GM23338 (cell line): ENCODE data around the gene APOBEC3A. TPM values are rescaled to one million over a fixed set of nuclear protein-coding genes. Genes with fewer than 3 reads are reported as not detected.

Experiments used
- ATAC-seq: fragments of 200-7000 bp; cut with Tn5 transposase; 3 replicates; pipeline ENCODE4 v1.9.1; 2020
- DNase-seq: peaks from one replicate; pipeline ENCODE4 v3.0.0-alpha.2; 2015; ENCODE audit warnings: low spot score
- H2AFZ ChIP-seq: fragments of 200-600 bp; sonication (generic); 2 replicates; pipeline ENCODE4 v1.8.0; 2016; ENCODE audit warnings: antibody characterized with exemption, mild to moderate bottlenecking, moderate library complexity
- H3F3A ChIP-seq: fragments of 200-600 bp; sonication (generic); replicated peaks from 2 replicates; pipeline ENCODE4 v1.8.0; 2017; ENCODE audit warnings: antibody characterized with exemption, mixed run types, low read depth
- H3K27ac ChIP-seq: fragments of 200-600 bp; sonication (generic); 2 replicates; pipeline ENCODE4 v1.6.1; 2016; ENCODE audit warnings: low read depth
- H3K27me3 ChIP-seq: fragments of 200-600 bp; sonication (generic); 2 replicates; pipeline ENCODE4 v1.8.0; 2016; ENCODE audit warnings: mild to moderate bottlenecking, mixed run types, moderate library complexity; ENCODE audit not compliant: insufficient read depth
- H3K36me3 ChIP-seq: fragments of 200-600 bp; sonication (generic); 2 replicates; pipeline ENCODE4 v1.8.0; 2016; ENCODE audit warnings: mild to moderate bottlenecking; ENCODE audit not compliant: insufficient read depth
- H3K4me1 ChIP-seq: fragments of 200-600 bp; sonication (generic); 2 replicates; pipeline ENCODE4 v1.8.0; 2016; ENCODE audit warnings: mild to moderate bottlenecking, moderate library complexity; ENCODE audit not compliant: insufficient read depth
- H3K4me2 ChIP-seq: fragments of 200-600 bp; sonication (generic); 2 replicates; pipeline ENCODE4 v1.7.1; 2017; ENCODE audit warnings: mixed run types
- H3K4me3 ChIP-seq: fragments of 200-600 bp; sonication (generic); 2 replicates; pipeline ENCODE4 v1.6.1; 2016; ENCODE audit warnings: mixed run types
- H3K79me2 ChIP-seq: fragments of 200-600 bp; sonication (generic); replicated peaks from 2 replicates; pipeline ENCODE4 v1.8.0; 2017; ENCODE audit warnings: mild to moderate bottlenecking; ENCODE audit not compliant: insufficient read depth
- H3K9me2 ChIP-seq: fragments of 200-600 bp; sonication (generic); 2 replicates; pipeline ENCODE4 v1.8.0; 2017; ENCODE audit not compliant: insufficient read depth
- H4K20me1 ChIP-seq: fragments of 200-600 bp; sonication (generic); replicated peaks from 2 replicates; pipeline ENCODE4 v1.8.0; 2017; ENCODE audit warnings: mild to moderate bottlenecking; ENCODE audit not compliant: insufficient read depth
- H3K27ac Mint-ChIP-seq: 2 replicates; pipeline ENCODE4 v1.8.0; 2020; ENCODE audit warnings: inconsistent platforms, mild to moderate bottlenecking, moderate library complexity, mixed read lengths
- H3K27me3 Mint-ChIP-seq: 3 replicates; pipeline ENCODE4 v1.8.0; 2022; ENCODE audit warnings: low read depth, mild to moderate bottlenecking, moderate library complexity, mixed read lengths, inconsistent platforms; ENCODE audit not compliant: insufficient read depth, poor library complexity
- H3K36me3 Mint-ChIP-seq: 3 replicates; pipeline ENCODE4 v1.8.0; 2021; ENCODE audit warnings: low read depth, mild to moderate bottlenecking, inconsistent platforms, moderate library complexity, mixed read lengths
- H3K4me1 Mint-ChIP-seq: 3 replicates; pipeline ENCODE4 v1.8.0; 2020; ENCODE audit warnings: mild to moderate bottlenecking, inconsistent platforms, mixed read lengths
- H3K4me3 Mint-ChIP-seq: 3 replicates; pipeline ENCODE4 v1.8.0; 2021; ENCODE audit warnings: moderate library complexity, mild to moderate bottlenecking, inconsistent platforms, mixed read lengths
- H3K9me3 Mint-ChIP-seq: 3 replicates; pipeline ENCODE4 v1.8.0; 2020; ENCODE audit warnings: moderate library complexity, mild to moderate bottlenecking, inconsistent platforms, mixed read lengths
- CREB1 ChIP-seq: fragments of 250-450 bp; sonication (Bioruptor Pico); IDR thresholded peaks from 2 replicates; pipeline ENCODE4 v1.5.0; 2020; ENCODE audit warnings: low read depth, mild to moderate bottlenecking, moderate library complexity
- ETS1 ChIP-seq: IDR thresholded peaks from 2 replicates; pipeline ENCODE4 v1.6.1; 2016; ENCODE audit warnings: antibody characterized with exemption
- EZH2 ChIP-seq: fragments of 200-600 bp; sonication (generic); IDR thresholded peaks from one replicate; pipeline ENCODE4 v1.8.0; 2017; ENCODE audit warnings: antibody characterized with exemption, mild to moderate bottlenecking, low read depth; ENCODE audit not compliant: unreplicated experiment
- EZH2phosphoT487 ChIP-seq: fragments of 200-600 bp; sonication (generic); IDR thresholded peaks from one replicate; pipeline ENCODE4 v1.8.1; 2018; ENCODE audit warnings: antibody characterized with exemption; ENCODE audit not compliant: unreplicated experiment
- NANOG ChIP-seq: IDR thresholded peaks from 2 replicates; pipeline ENCODE4 v1.6.1; 2016; ENCODE audit warnings: antibody characterized with exemption, borderline replicate concordance
- POLR2AphosphoS5 ChIP-seq: IDR thresholded peaks from 2 replicates; pipeline ENCODE4 v1.6.1; 2016; ENCODE audit warnings: antibody characterized with exemption, low read depth
- REST ChIP-seq: IDR thresholded peaks from one replicate; pipeline ENCODE4 v1.6.1; 2018; ENCODE audit warnings: antibody characterized with exemption; ENCODE audit not compliant: unreplicated experiment
- STAT1 ChIP-seq: IDR thresholded peaks from one replicate; pipeline ENCODE4 v1.6.1; 2016; ENCODE audit warnings: antibody characterized with exemption; ENCODE audit not compliant: unreplicated experiment
- ZNF114 ChIP-seq: fragments of 250-450 bp; sonication (Bioruptor Pico); IDR thresholded peaks from 2 replicates; pipeline ENCODE4 v1.5.0; 2020; ENCODE audit warnings: mild to moderate bottlenecking, moderate library complexity
- ZNF331 ChIP-seq: fragments of 250-450 bp; sonication (Bioruptor Pico); IDR thresholded peaks from 2 replicates; pipeline ENCODE4 v1.5.0; 2020; ENCODE audit warnings: low read depth, mild to moderate bottlenecking, moderate library complexity
- polyA plus RNA-seq: library from polyadenylated mRNA; unstranded; fragments of >200 nt; fragmentation: Nextera tagmentation; extraction: Ambion mirVana; gene quantifications from 2 replicates; pipeline ENCODE4 v1.2.1, GENCODE V29; 2016
- total RNA-seq: library from RNA; depleted of rRNA; stranded (reverse); fragments of >200 nt; shearing (Covaris generic); gene quantifications from 2 replicates; pipeline ENCODE4 v1.2.3, GENCODE V29; 2014

Gene APOBEC3A
- total and polyA plus RNA-seq, 2 experiments from 2014 or later: 0.21 TPM; not detected in 1

GRCh38 chr22:38953091-38953490 lies 4.3 kb upstream of the APOBEC3A start:
- Histone ChIP-seq H3K9me2 (no peaks in the 10 kb centered on the region), H3K4me1 (no peaks in the 10 kb centered on the region), H3K36me3 (no peaks in the 10 kb centered on the region), H3K4me2 (no peak overlapping the region), H3K4me3 (no peak overlapping the region), H3K79me2 (no peaks in the 10 kb centered on the region), H4K20me1 (no peaks in the 10 kb centered on the region), H2AFZ (no peak overlapping the region), H3K27me3 (no peaks in the 10 kb centered on the region), H3F3A (no peaks in the 10 kb centered on the region), H3K27ac (no peak overlapping the region)
- DNase-seq: no peak
- Mint-ChIP-seq H3K27me3 (peaks cover 6% of the 10 kb centered on the region), H3K36me3 (no peaks in the 10 kb centered on the region), H3K9me3 (no peaks in the 10 kb centered on the region), H3K4me1 (no peaks in the 10 kb centered on the region; the same call in 2 of the 3 replicates), H3K27ac (no peak overlapping the region), H3K4me3 (no peak overlapping the region)
- TF ChIP-seq EZH2phosphoT487 (no peak), ZNF331 (CRISPR knock-in tag) (no peak), REST (no peak), POLR2AphosphoS5 (no peak), CREB1 (CRISPR knock-in tag) (no peak), ETS1 (no peak), EZH2 (no peak), ZNF114 (CRISPR knock-in tag) (no peak)
- no peak for ATAC-seq

GRCh38 chr22:38953577-38954413 lies 3.6 kb upstream of the APOBEC3A start:
- Histone ChIP-seq H2AFZ (no peak overlapping the region), H3K27ac (no peak overlapping the region), H3F3A (no peaks in the 10 kb centered on the region), H4K20me1 (no peaks in the 10 kb centered on the region), H3K4me2 (no peak overlapping the region), H3K4me3 (no peak overlapping the region), H3K79me2 (no peaks in the 10 kb centered on the region), H3K27me3 (no peaks in the 10 kb centered on the region), H3K36me3 (no peaks in the 10 kb centered on the region), H3K4me1 (no peaks in the 10 kb centered on the region), H3K9me2 (no peaks in the 10 kb centered on the region)
- Mint-ChIP-seq H3K4me3 (no peak overlapping the region), H3K4me1 (no peaks in the 10 kb centered on the region; the same call in 2 of the 3 replicates), H3K27me3 (peaks cover 6% of the 10 kb centered on the region), H3K27ac (no peak overlapping the region), H3K9me3 (no peaks in the 10 kb centered on the region), H3K36me3 (no peaks in the 10 kb centered on the region)
- DNase-seq (no peak), ATAC-seq (no peak)
- no peak for TF ChIP-seq STAT1
- TF ChIP-seq REST: no peak
- no peak for TF ChIP-seq NANOG
- no peak for TF ChIP-seq EZH2
- TF ChIP-seq CREB1 (CRISPR knock-in tag): no peak
